K562 (cell line): ENCODE measurements around the gene METRN. TPM values are rescaled to one million over a fixed set of nuclear protein-coding genes. Genes with fewer than 3 reads are reported as not detected.

Source experiments
- ARNT ChIP-seq, 2 experiments: fragments of 450-650 bp; IDR thresholded peaks; 2 replicates each; pipeline ENCODE4 v1.6.1; 2016; ENCODE audit warnings: mild to moderate bottlenecking in 1 of 2
- CBX5 ChIP-seq: IDR thresholded peaks from 2 replicates; pipeline ENCODE4 v1.6.1; 2014; ENCODE audit warnings: low read depth, borderline replicate concordance
- CREM ChIP-seq: IDR thresholded peaks from 2 replicates; pipeline ENCODE4 v1.6.1; 2014; ENCODE audit warnings: antibody characterized with exemption, low read depth
- CXXC5 ChIP-seq: fragments of 250-450 bp; sonication (Bioruptor Pico); IDR thresholded peaks from 2 replicates; pipeline ENCODE4 v1.8.0; 2022; ENCODE audit warnings: inconsistent platforms, mild to moderate bottlenecking, moderate library complexity
- ELF2 ChIP-seq: fragments of 250-450 bp; sonication (Bioruptor Pico); IDR thresholded peaks from 2 replicates; pipeline ENCODE4 v1.5.0; 2021; ENCODE audit warnings: mild to moderate bottlenecking
- EP400 ChIP-seq: fragments of 450-650 bp; IDR thresholded peaks from 2 replicates; pipeline ENCODE4 v1.6.1; 2017; ENCODE audit warnings: antibody characterized with exemption, mild to moderate bottlenecking, moderate library complexity
- ESRRB ChIP-seq: fragments of 250-450 bp; sonication (Bioruptor Pico); IDR thresholded peaks from 2 replicates; pipeline ENCODE4 v1.5.0; 2020; ENCODE audit warnings: mild to moderate bottlenecking, moderate library complexity, borderline replicate concordance
- MNT ChIP-seq, 2 experiments: fragments of 450-650 bp; conservative IDR thresholded peaks; 2 replicates each; pipeline ENCODE4 v1.6.1; 2017; ENCODE audit warnings: mild to moderate bottlenecking in 2 of 2, moderate library complexity in 2 of 2
- NCOA1 ChIP-seq: fragments of 450-650 bp; IDR thresholded peaks from 2 replicates; pipeline ENCODE4 v1.6.1; 2016; ENCODE audit warnings: low read depth
- NFATC3 ChIP-seq: fragments of 450-650 bp; IDR thresholded peaks from 2 replicates; pipeline ENCODE4 v1.6.1; 2017; ENCODE audit warnings: mild to moderate bottlenecking
- NR2F6 ChIP-seq: fragments of 450-650 bp; formaldehyde crosslinking; IDR thresholded peaks from 2 replicates; pipeline ENCODE4 v1.4.0; 2020; ENCODE audit warnings: mild to moderate bottlenecking
- TFAP4 ChIP-seq: sonication (generic); formaldehyde crosslinking; IDR thresholded peaks from 2 replicates; pipeline ENCODE4 v1.8.0; 2022; ENCODE audit warnings: missing genetic modification reagents, mild to moderate bottlenecking, moderate library complexity, borderline replicate concordance
- ZFPM2 ChIP-seq: fragments of 250-450 bp; sonication (Bioruptor Pico); IDR thresholded peaks from 2 replicates; pipeline ENCODE4 v1.5.1; 2022; ENCODE audit warnings: mild to moderate bottlenecking
- ZNF174 ChIP-seq: fragments of 250-450 bp; sonication (Bioruptor Pico); IDR thresholded peaks from 2 replicates; pipeline ENCODE4 v1.4.0; 2020; ENCODE audit warnings: mild to moderate bottlenecking
- ZNF175 ChIP-seq: fragments of 200-800 bp; sonication (Bioruptor generic); IDR thresholded peaks from 2 replicates; pipeline ENCODE4 v1.6.1; 2016; ENCODE audit warnings: low read depth, mild to moderate bottlenecking, missing genetic modification characterization, missing compliant biosample characterization
- ZNF263 ChIP-seq: sonication (generic); formaldehyde crosslinking; IDR thresholded peaks from 2 replicates; pipeline ENCODE4 v1.8.0; 2022; ENCODE audit warnings: mild to moderate bottlenecking, missing genetic modification reagents, borderline replicate concordance
- ZNF316 ChIP-seq: fragments of 450-650 bp; IDR thresholded peaks from 2 replicates; pipeline ENCODE4 v1.6.1; 2016
- ZNF431 ChIP-seq: sonication (generic); formaldehyde crosslinking; IDR thresholded peaks from 2 replicates; pipeline ENCODE4 v1.8.0; 2022; ENCODE audit warnings: mild to moderate bottlenecking, missing genetic modification reagents
- polyA plus RNA-seq, 8 experiments: library from polyadenylated mRNA; depleted of rRNA in 4 of 8; stranded (reverse) in 5 of 8; unstranded in 3 of 8; fragments of >200 nt; fragmentation: Nextera tagmentation in 2 of 8; fragmentation: Illumina TruSeq in 1 of 8; extraction: Ambion mirVana in 2 of 8; extraction: Trizol in 1 of 8; gene quantifications; 2 replicates each; pipeline versions ENCODE4 v1.2.1 to v1.2.3, GENCODE V29; 2011 to 2014; ENCODE audit warnings: inconsistent platforms in 1 of 8, missing spikeins in 1 of 8
- total RNA-seq, 7 experiments: library from RNA; depleted of rRNA in 6 of 7; stranded (reverse); fragments of >200 nt in 6 of 7; fragmentation: Illumina TruSeq in 2 of 7; extraction: Trizol in 2 of 7; gene quantifications; 2 replicates each; pipeline versions ENCODE4 v1.2.1 to v1.2.3, GENCODE V29; 2011 to 2021; ENCODE audit warnings: low replicate concordance in 1 of 7

Gene METRN
- total and polyA plus RNA-seq, 9 of the 15 experiments (the other 6 are each of a cell fraction or from before 2014, with no cell fraction given) = 0.20 to 89.8 (median 15.4) TPM

GRCh38 chr16:667780-668518, 47.0 kb upstream of the METRN start, which contains the start of gene RHOT2 (continued):
- TF ChIP-seq NFATC3 (no peak), ZFPM2 (no peak), ZNF316 (no peak), TFAP4 (CRISPR knock-in tag) (peak; percentile 68), CREM (peak; percentile 75), ZNF175 (no peak), ARNT (IDR thresholded peaks at IDR 0.05) (no peak), MNT (conservative IDR thresholded peaks at IDR 0.05) (peak; percentile 28 to 62; a peak in 2 of 4 replicates), ELF2 (peak; percentile 85), EP400 (peak; percentile 55; the same call in 1 of the 2 replicates), ZNF174 (CRISPR knock-in tag) (no peak), ESRRB (CRISPR knock-in tag) (no peak), NR2F6 (CRISPR knock-in tag) (no peak), CXXC5 (CRISPR knock-in tag) (peak; percentile 89), NCOA1 (no peak), ZNF263 (CRISPR knock-in tag) (peak; percentile 45; the same call in 1 of the 2 replicates), CBX5 (no peak), ZNF431 (CRISPR knock-in tag) (no peak)
